ENCODE measurements around the gene PARVA.

- TF ChIP-seq CTCF (IDR thresholded peaks at IDR 0.05) = no peak
- TF ChIP-seq POLR2A (IDR thresholded peaks at IDR 0.05) = no peak
Observed at GRCh38 chr11:12413141-12414052, 36.0 kb downstream of the PARVA start.

Measured in thyroid gland (tissue), 4 donors.